PC-9 (cell line): ENCODE results near the gene KLHL40. TPM values are rescaled to one million over a fixed set of nuclear protein-coding genes. Genes with fewer than 3 reads are reported as not detected.

Experiments
- BruUV-seq: library from RNA; stranded (reverse); fragments of 400-500 nt; replicated peaks from 2 replicates; lab custom pipeline; 2021; lab: Mats Ljungman, UMichigan
- CTCF ChIA-PET: fragments of 300-600 bp; sonication (Branson Sonifier 250); formaldehyde crosslinking; loops from one replicate; lab custom pipeline; 2022; ENCODE audit warnings: antibody characterized with exemption; lab: Charles Lee
- POLR2A ChIA-PET: fragments of 300-600 bp; sonication (Branson Sonifier 250); formaldehyde crosslinking; loops from one replicate; lab custom pipeline; 2022; ENCODE audit warnings: antibody characterized with exemption; ENCODE audit not compliant: unreplicated experiment; lab: Charles Lee
- DNase-seq, 2 experiments: peaks; one replicate each; pipeline versions ENCODE4 v3.0.0 to v3.0.0-alpha.2; 2015 to 2022; ENCODE audit warnings: mixed read lengths in 1 of 2
- H2AFZ ChIP-seq: fragments of 200-600 bp; sonication (generic); 2 replicates; pipeline ENCODE4 v1.8.1; 2017; ENCODE audit warnings: antibody characterized with exemption
- H3F3A ChIP-seq: fragments of 200-600 bp; sonication (generic); 2 replicates; pipeline ENCODE4 v1.8.1; 2017; ENCODE audit warnings: antibody characterized with exemption, mild to moderate bottlenecking, low read depth; ENCODE audit not compliant: insufficient read depth
- H3K27ac ChIP-seq: fragments of 200-600 bp; sonication (generic); 2 replicates; pipeline ENCODE4 v1.6.1; 2016; ENCODE audit warnings: mixed run types
- H3K27me3 ChIP-seq: fragments of 200-600 bp; sonication (generic); 2 replicates; pipeline ENCODE4 v1.6.1; 2016; ENCODE audit warnings: low read depth, mixed run types; ENCODE audit not compliant: insufficient read depth
- H3K36me3 ChIP-seq: fragments of 200-600 bp; sonication (generic); 2 replicates; pipeline ENCODE4 v1.6.1; 2016; ENCODE audit warnings: low read depth, mixed run types
- H3K4me1 ChIP-seq: fragments of 200-600 bp; sonication (generic); replicated peaks from 2 replicates; pipeline ENCODE4 v1.6.1; 2016; ENCODE audit warnings: mixed run types; ENCODE audit not compliant: insufficient read depth
- H3K4me2 ChIP-seq: fragments of 200-600 bp; sonication (generic); 2 replicates; pipeline ENCODE4 v1.6.1; 2017; ENCODE audit warnings: mixed run types
- H3K4me3 ChIP-seq: fragments of 200-600 bp; sonication (generic); 2 replicates; pipeline ENCODE4 v1.6.1; 2016; ENCODE audit warnings: mixed run types
- H3K79me2 ChIP-seq: fragments of 200-600 bp; sonication (generic); 2 replicates; pipeline ENCODE4 v1.6.1; 2017; ENCODE audit warnings: low read depth, mixed run types
- H3K9me2 ChIP-seq: fragments of 200-600 bp; sonication (generic); 2 replicates; pipeline ENCODE4 v1.8.1; 2017; ENCODE audit warnings: mild to moderate bottlenecking; ENCODE audit not compliant: insufficient read depth
- H3K9me3 ChIP-seq: fragments of 200-600 bp; sonication (generic); 2 replicates; pipeline ENCODE4 v1.8.1; 2016; ENCODE audit warnings: low read depth; ENCODE audit not compliant: insufficient read depth
- H4K20me1 ChIP-seq: fragments of 200-600 bp; sonication (generic); 2 replicates; pipeline ENCODE4 v1.8.1; 2017; ENCODE audit not compliant: insufficient read depth
- EZH2 ChIP-seq: fragments of 200-600 bp; sonication (generic); IDR thresholded peaks from 2 replicates; pipeline ENCODE4 v1.8.0; 2017; ENCODE audit warnings: antibody characterized with exemption, low read depth
- intact Hi-C: fragments of 100-400 bp; cut with micrococcal nuclease; formaldehyde crosslinking; loops from one replicate; pipeline ENCODE4 v1.10.0; 2022; ENCODE audit not compliant: unreplicated experiment
- total RNA-seq: library from RNA; stranded (reverse); gene quantifications from 2 replicates; pipeline ENCODE4 v1.2.3, GENCODE V29; 2021
- TF ChIP-seq, protein P1 (sequence below): fragments of 200-600 bp; sonication (generic); conservative IDR thresholded peaks from 2 replicates; pipeline ENCODE4 v1.6.1; 2017; ENCODE audit warnings: mixed run types, antibody characterized with exemption, mild to moderate bottlenecking, moderate library complexity

The KLHL40 gene
- total RNA-seq, 1 experiment from 2014 or later: not detected

DNA sequence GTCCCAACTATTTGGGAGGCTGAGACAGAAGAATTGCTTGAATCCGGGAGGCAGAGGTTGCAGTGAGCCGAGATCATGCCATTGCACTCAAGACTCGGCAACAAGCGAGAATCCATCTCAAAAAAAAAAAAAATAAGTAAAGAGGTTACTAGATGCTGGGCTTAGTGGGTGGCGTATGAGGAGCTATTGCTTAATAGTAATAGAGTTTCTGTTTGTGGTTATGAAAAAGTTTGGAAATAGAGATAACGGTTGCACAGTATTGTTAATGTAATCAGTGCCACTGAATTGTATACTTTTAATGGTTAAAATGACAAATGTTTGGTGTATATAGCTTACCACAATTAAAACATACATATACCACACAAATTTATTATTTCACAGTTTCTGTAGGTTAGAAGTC lies 32.0 kb downstream of the KLHL40 start:
- ChIA-PET POLR2A (no interaction called here), CTCF (no interaction called here)
- Histone ChIP-seq H3K9me3 (no peaks in the 10 kb centered on the region), H3K27me3 (no peaks in the 10 kb centered on the region), H3K27ac (no peak overlapping the region), H2AFZ (no peak overlapping the region), H3F3A (no peaks in the 10 kb centered on the region), H3K36me3 (no peaks in the 10 kb centered on the region), H3K79me2 (no peaks in the 10 kb centered on the region), H3K4me1 (no peaks in the 10 kb centered on the region), H3K4me3 (no peak overlapping the region), H3K4me2 (no peak overlapping the region), H3K9me2 (no peaks in the 10 kb centered on the region), H4K20me1 (no peaks in the 10 kb centered on the region)
- TF ChIP-seq, protein P1, sequence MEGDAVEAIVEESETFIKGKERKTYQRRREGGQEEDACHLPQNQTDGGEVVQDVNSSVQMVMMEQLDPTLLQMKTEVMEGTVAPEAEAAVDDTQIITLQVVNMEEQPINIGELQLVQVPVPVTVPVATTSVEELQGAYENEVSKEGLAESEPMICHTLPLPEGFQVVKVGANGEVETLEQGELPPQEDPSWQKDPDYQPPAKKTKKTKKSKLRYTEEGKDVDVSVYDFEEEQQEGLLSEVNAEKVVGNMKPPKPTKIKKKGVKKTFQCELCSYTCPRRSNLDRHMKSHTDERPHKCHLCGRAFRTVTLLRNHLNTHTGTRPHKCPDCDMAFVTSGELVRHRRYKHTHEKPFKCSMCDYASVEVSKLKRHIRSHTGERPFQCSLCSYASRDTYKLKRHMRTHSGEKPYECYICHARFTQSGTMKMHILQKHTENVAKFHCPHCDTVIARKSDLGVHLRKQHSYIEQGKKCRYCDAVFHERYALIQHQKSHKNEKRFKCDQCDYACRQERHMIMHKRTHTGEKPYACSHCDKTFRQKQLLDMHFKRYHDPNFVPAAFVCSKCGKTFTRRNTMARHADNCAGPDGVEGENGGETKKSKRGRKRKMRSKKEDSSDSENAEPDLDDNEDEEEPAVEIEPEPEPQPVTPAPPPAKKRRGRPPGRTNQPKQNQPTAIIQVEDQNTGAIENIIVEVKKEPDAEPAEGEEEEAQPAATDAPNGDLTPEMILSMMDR: no peak
- no peak for TF ChIP-seq EZH2
- BruUV-seq: no TSS peak
- DNase-seq: no peak
- intact Hi-C loops: no loop called here

DNA sequence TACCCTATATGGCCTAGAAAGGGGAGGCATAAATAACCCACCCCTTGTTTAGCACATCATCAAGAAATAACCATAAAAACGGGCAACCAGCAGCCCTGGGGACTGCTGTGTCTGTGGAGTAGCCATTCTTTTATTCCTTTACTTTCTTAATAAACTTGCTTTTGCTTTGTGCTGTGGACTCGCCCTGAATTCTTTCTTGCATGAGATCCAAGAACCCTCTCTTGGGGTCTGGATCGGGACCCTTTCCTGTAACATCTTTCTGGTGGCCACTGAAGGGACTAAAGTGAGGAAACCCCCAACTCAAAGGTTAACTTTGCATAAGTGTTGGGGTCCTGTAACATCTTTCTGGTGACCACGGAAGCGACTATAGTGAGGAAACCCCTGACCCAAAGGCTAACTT lies 33.0 kb downstream of the KLHL40 start:
- BruUV-seq: no TSS peak
- ChIA-PET POLR2A (no interaction called here), CTCF (no interaction called here)
- TF ChIP-seq EZH2: no peak
- TF ChIP-seq, protein P1: no peak
- Histone ChIP-seq H2AFZ (no peak overlapping the region), H3K27me3 (no peaks in the 10 kb centered on the region), H3K27ac (no peak overlapping the region), H3K9me2 (no peaks in the 10 kb centered on the region), H3K79me2 (no peaks in the 10 kb centered on the region), H3K36me3 (no peaks in the 10 kb centered on the region), H3K4me2 (no peak overlapping the region), H3K4me1 (no peaks in the 10 kb centered on the region), H3K4me3 (no peak overlapping the region), H3F3A (no peaks in the 10 kb centered on the region), H3K9me3 (no peaks in the 10 kb centered on the region), H4K20me1 (no peaks in the 10 kb centered on the region)
- intact Hi-C loops: no loop called here
- DNase-seq: no peak

DNA sequence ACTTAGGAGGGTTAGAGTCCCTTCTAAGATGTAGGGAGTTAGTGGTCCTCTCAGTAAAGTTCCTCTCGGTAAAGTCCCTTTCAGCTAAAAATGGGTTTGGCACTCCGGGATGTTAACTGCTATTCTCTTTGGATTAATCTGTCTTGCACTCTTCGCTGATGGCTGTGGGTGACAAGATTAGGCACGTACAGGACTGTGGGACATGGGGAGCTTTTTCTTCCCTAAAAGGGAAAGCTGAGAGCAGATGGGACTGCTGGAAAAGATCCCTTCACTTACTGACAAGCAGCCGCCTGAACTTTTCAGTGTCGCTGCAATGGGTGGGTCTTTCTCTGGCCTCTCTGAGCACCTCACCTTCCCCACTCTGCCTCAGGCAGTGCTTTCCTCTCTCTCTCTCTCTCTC lies 33.7 kb downstream of the KLHL40 start:
- POLR2A ChIA-PET: no interaction called here
- BruUV-seq: no TSS peak
- Histone ChIP-seq H3K79me2 (no peaks in the 10 kb centered on the region), H3K4me3 (no peak overlapping the region), H3K4me1 (no peaks in the 10 kb centered on the region), H4K20me1 (no peaks in the 10 kb centered on the region), H3K9me3 (no peaks in the 10 kb centered on the region), H3F3A (no peaks in the 10 kb centered on the region), H3K9me2 (no peaks in the 10 kb centered on the region), H3K27me3 (no peaks in the 10 kb centered on the region), H3K36me3 (no peaks in the 10 kb centered on the region), H2AFZ (no peak overlapping the region), H3K27ac (no peak overlapping the region), H3K4me2 (no peak overlapping the region)
- DNase-seq: no peak
- TF ChIP-seq, protein P1: no peak
- TF ChIP-seq EZH2: no peak
- intact Hi-C loops: no loop called here
- CTCF ChIA-PET: no interaction called here
